ENCODE data around the gene RREB1. TPM values are rescaled to one million over a fixed set of nuclear protein-coding genes. Genes with fewer than 3 reads are reported as not detected.

RREB1 gene
- total RNA-seq, 1 experiment from 2014 or later, result 61.6 TPM

DNA sequence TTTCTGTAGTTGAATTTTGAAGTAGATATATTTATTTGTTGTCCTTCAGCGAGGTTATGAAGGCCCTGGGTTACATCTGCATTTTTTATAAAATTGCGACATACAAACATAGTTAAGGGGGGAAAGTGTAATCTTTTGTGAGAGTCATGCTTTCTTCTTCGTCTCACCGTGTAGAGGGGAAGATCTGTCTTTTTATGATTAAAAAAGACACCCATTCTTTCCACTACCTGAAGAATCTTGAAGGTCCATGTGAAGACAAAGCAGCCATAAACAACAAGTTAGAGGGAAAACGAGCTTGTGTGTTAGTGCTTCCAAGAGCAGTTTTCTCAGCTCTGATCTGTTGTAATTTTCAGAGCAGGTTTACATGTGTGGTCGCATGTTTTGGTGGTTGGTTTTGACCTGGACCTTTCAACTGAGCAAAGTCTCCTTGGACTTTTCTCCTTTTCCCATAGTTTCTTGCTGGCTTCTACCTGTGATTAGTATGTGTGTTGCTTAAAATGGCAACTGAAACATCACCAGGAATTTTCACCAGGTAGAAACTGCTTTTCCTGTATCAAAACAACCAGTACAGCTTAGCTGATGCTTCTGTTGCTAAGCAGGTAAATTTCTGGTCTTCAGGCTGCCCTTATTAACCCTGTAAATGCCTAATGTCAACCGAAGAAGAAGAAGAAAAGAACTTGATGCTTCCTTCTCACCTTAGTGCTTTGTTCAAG, 37.3 kb downstream of the RREB1 start:
- Histone ChIP-seq H3K9me3 (ENCODE audit: low read depth, low read length, poor library complexity, severe bottlenecking) (no peaks in the 10 kb centered on the region), H3K27ac (ENCODE audit: low read depth, low read length, poor library complexity, severe bottlenecking) (peak overlapping the region; percentile 9), H3K36me3 (ENCODE audit: insufficient read depth, low read length, poor library complexity, severe bottlenecking) (no peaks in the 10 kb centered on the region), H3K27me3 (replicated peaks; ENCODE audit: insufficient read depth, low read depth, low read length, poor library complexity) (no peaks in the 10 kb centered on the region), H3K4me3 (ENCODE audit: low read depth, low read length, poor library complexity, severe bottlenecking) (no peak overlapping the region), H3K4me1 (ENCODE audit: insufficient read depth, low read length, poor library complexity, severe bottlenecking) (peaks cover 72% of the 10 kb centered on the region)
- POLR2A ChIA-PET (ENCODE audit: low non-redundant PET), result no interaction called here
- intact Hi-C loops (cut with micrococcal nuclease; ENCODE audit: unreplicated experiment), result no loop called here
- TF ChIP-seq, protein P1, sequence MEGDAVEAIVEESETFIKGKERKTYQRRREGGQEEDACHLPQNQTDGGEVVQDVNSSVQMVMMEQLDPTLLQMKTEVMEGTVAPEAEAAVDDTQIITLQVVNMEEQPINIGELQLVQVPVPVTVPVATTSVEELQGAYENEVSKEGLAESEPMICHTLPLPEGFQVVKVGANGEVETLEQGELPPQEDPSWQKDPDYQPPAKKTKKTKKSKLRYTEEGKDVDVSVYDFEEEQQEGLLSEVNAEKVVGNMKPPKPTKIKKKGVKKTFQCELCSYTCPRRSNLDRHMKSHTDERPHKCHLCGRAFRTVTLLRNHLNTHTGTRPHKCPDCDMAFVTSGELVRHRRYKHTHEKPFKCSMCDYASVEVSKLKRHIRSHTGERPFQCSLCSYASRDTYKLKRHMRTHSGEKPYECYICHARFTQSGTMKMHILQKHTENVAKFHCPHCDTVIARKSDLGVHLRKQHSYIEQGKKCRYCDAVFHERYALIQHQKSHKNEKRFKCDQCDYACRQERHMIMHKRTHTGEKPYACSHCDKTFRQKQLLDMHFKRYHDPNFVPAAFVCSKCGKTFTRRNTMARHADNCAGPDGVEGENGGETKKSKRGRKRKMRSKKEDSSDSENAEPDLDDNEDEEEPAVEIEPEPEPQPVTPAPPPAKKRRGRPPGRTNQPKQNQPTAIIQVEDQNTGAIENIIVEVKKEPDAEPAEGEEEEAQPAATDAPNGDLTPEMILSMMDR (conservative IDR thresholded peaks at IDR 0.05; ENCODE audit: low read depth, low read length), result no peak
- TF ChIP-seq EZH2 (IDR thresholded peaks at IDR 0.05; ENCODE audit: borderline replicate concordance, low read depth, low read length, poor library complexity, severe bottlenecking), result no peak
- DNase-seq (ENCODE audit: low spot score), result no peak
- CTCF ChIA-PET, result no interaction called here
- BruUV-seq (replicated peaks), result no TSS peak

DNA sequence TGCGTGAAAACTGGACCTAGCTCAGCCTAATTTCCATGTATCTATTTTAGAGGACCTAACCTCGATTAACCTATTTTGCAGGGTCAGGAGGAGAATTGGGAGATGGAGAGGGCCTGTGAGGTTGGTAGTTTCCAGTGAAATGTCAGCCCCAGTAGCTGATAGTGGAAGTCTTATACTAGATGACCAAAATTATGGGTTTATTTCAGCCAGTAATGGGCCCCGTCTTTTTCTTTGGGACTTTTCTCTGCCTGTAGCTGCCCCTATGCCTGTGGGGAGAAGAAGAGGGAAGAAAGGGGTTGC, 37.8 kb downstream of the RREB1 start:
- no peak for TF ChIP-seq EZH2 (IDR thresholded peaks at IDR 0.05; ENCODE audit: borderline replicate concordance, low read depth, low read length, poor library complexity, severe bottlenecking)
- TF ChIP-seq, protein P1 (conservative IDR thresholded peaks at IDR 0.05; ENCODE audit: low read depth, low read length), result no peak
- H3K4me1 ChIP-seq (ENCODE audit: insufficient read depth, low read length, poor library complexity, severe bottlenecking), result peaks cover 70% of the 10 kb centered on the region
- CTCF ChIA-PET, result no interaction called here
- no TSS peak for BruUV-seq (replicated peaks)
- H3K9me3 ChIP-seq (ENCODE audit: low read depth, low read length, poor library complexity, severe bottlenecking), result no peaks in the 10 kb centered on the region
- H3K27me3 ChIP-seq (replicated peaks; ENCODE audit: insufficient read depth, low read depth, low read length, poor library complexity), result no peaks in the 10 kb centered on the region
- no peak for DNase-seq (ENCODE audit: low spot score)
- POLR2A ChIA-PET (ENCODE audit: low non-redundant PET), result no interaction called here
- intact Hi-C loops (cut with micrococcal nuclease; ENCODE audit: unreplicated experiment), result no loop called here
- H3K36me3 ChIP-seq (ENCODE audit: insufficient read depth, low read length, poor library complexity, severe bottlenecking), result no peaks in the 10 kb centered on the region
- H3K27ac ChIP-seq (ENCODE audit: low read depth, low read length, poor library complexity, severe bottlenecking), result peak overlapping the region; percentile 9
- H3K4me3 ChIP-seq (ENCODE audit: low read depth, low read length, poor library complexity, severe bottlenecking), result no peak overlapping the region

DNA sequence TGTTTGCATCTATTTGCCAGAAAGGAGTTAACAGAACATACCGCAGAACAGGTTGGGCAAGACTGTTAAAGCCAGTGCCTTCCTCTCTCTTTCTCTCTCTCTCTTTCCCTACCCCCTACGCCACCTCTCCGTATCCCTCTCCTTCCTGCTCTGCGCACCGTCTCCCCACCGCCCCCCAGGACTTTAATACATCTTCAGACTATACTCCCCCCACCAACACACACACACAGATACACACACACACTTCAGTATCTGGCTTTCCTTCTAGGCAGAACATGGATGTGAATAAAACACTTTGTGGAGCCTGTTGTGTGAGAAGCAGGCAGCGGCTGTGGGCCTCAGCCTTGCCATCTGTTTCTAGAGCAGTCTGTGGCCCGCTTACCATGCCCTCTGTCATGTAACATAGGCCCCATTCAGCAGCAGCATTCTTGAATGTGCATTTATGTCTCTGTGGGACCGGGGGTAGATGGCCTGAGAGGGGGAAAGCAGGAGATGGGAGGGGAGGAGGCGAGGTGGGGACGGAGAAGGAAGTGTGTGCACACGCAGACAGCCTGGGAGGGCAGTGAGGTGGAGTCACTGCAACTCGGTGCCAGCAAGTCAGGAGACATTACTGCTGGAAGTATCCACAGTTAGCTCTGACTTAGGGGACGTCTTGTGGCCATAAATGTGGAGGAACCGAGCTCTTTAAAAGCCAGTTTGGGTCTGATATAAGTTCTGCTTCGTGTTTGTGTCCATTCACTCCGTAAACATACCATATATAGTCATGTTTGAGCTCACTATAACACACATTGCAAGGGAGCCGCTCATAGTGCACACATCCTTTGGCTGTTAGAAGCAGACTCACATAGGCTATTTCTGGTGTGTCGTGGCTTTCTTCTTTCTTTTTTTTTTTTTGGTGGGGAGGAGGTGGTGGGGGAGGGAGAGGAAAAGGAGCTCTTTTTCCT, 38.4 kb downstream of the RREB1 start:
- POLR2A ChIA-PET (ENCODE audit: low non-redundant PET), result no interaction called here
- TF ChIP-seq EZH2 (IDR thresholded peaks at IDR 0.05; ENCODE audit: borderline replicate concordance, low read depth, low read length, poor library complexity, severe bottlenecking), result no peak
- TF ChIP-seq, protein P1 (conservative IDR thresholded peaks at IDR 0.05; ENCODE audit: low read depth, low read length), result no peak
- CTCF ChIA-PET, result no interaction called here
- no peak for DNase-seq (ENCODE audit: low spot score)
- intact Hi-C loops (cut with micrococcal nuclease; ENCODE audit: unreplicated experiment), result no loop called here
- peak overlapping the region; percentile 52 for H3K27ac ChIP-seq (ENCODE audit: low read depth, low read length, poor library complexity, severe bottlenecking)
- no TSS peak for BruUV-seq (replicated peaks)
- no peaks in the 10 kb centered on the region for H3K36me3 ChIP-seq (ENCODE audit: insufficient read depth, low read length, poor library complexity, severe bottlenecking)
- no peaks in the 10 kb centered on the region for H3K9me3 ChIP-seq (ENCODE audit: low read depth, low read length, poor library complexity, severe bottlenecking)
- H3K4me1 ChIP-seq (ENCODE audit: insufficient read depth, low read length, poor library complexity, severe bottlenecking), result peaks cover 75% of the 10 kb centered on the region
- no peak overlapping the region for H3K4me3 ChIP-seq (ENCODE audit: low read depth, low read length, poor library complexity, severe bottlenecking)
- H3K27me3 ChIP-seq (replicated peaks; ENCODE audit: insufficient read depth, low read depth, low read length, poor library complexity), result no peaks in the 10 kb centered on the region
